Stomach (tissue), 4 donors: ENCODE data around the gene BACE1.

Source experiments
- CTCF ChIP-seq, 7 experiments: fragments of 450-650 bp in 4 of 7; fragments of 200-600 bp in 3 of 7; sonication (generic) in 3 of 7; IDR thresholded peaks; one replicate each; pipeline ENCODE4 v1.5.1; 2016 to 2019; ENCODE audit warnings: antibody characterized with exemption in 7 of 7, control low read depth in 2 of 7, mild to moderate bottlenecking in 1 of 7
- POLR2A ChIP-seq, 4 donors: fragments of 450-650 bp; IDR thresholded peaks; one replicate each; pipeline ENCODE4 v1.6.1; 2016; ENCODE audit warnings: antibody characterized with exemption in 4 of 4, control low read depth in 2 of 4, mild to moderate bottlenecking in 1 of 4, moderate library complexity in 1 of 4

DNA sequence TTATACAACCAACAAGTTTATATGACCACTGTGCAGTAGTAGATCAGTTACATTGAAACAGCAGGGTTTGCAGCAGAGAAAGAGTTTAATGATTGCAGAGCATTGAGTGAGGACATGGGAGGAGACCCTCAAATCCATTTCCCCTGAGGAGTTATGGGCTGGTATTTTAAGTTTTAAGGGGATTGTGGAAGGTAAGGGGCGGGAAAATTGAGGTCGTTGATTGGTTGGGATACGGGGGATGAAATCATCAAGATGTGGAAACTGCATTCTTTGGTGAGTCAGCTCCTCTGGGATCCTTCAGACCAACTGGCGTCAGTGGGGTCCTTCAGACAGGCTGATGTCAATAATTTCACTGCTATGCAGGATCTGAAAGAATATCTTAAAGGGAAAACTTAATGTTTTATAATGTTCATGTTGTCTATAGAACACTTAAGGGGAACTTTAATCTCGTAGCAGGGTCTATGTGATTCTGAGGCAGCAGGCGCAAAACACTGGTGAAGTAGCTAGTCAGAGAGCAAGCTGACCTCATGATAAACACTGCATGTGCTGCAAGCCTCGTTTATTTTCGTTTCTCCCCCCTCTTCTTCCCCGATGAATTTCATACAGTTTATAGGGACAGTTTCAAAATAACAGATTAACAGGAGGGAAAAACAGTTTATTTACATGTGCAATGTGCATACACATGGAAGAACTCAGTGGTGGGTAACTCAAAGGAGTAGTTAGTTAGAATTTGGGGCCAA lies 42.3 kb downstream of the BACE1 start:
- no peak for TF ChIP-seq POLR2A (IDR thresholded peaks at IDR 0.05)
- TF ChIP-seq CTCF (IDR thresholded peaks at IDR 0.05): no peak
